Brain microvascular endothelial cell (primary cell): ENCODE measurements around the gene PBX1.
A peak's percentile ranks its signal among the peaks of the same experiment; 100 is the strongest.

Source experiments
- DNase-seq: peaks from one replicate; pipeline ENCODE4 v3.0.0-alpha.2; 2020
- H3K27ac ChIP-seq: fragments of 250-450 bp; sonication (Bioruptor Pico); 2 replicates; pipeline ENCODE4 v1.5.1; 2020; ENCODE audit warnings: mild to moderate bottlenecking, moderate library complexity
- H3K27me3 ChIP-seq: fragments of 250-450 bp; sonication (Bioruptor Pico); replicated peaks from 2 replicates; pipeline ENCODE4 v1.5.1; 2020; ENCODE audit warnings: mild to moderate bottlenecking
- H3K36me3 ChIP-seq: fragments of 250-450 bp; sonication (Bioruptor Pico); replicated peaks from 2 replicates; pipeline ENCODE4 v1.5.1; 2020; ENCODE audit warnings: mild to moderate bottlenecking
- H3K4me3 ChIP-seq: 2 replicates; pipeline ENCODE4 v1.5.1; 2011; ENCODE audit warnings: low read depth, mild to moderate bottlenecking, control low read depth, low read length, moderate library complexity
- in situ Hi-C: cut with HindIII; loops from 2 replicates; pipeline ENCODE4 v1.10.0; 2017; ENCODE audit warnings: low sequenced_read_pairs, low pct_ligation_motif_present
- TF ChIP-seq, protein P1 (sequence below): IDR thresholded peaks from 2 replicates; pipeline ENCODE4 v1.5.1; 2011; ENCODE audit warnings: low read depth, mild to moderate bottlenecking, moderate library complexity, low read length, control low read depth, inconsistent platforms; ENCODE audit errors: missing control alignments

Gene PBX1

GRCh38 chr1:164733734-164734133 is 174.8 kb downstream of the PBX1 start:
- Histone ChIP-seq H3K4me3 (no peak overlapping the region), H3K27ac (no peak overlapping the region), H3K36me3 (no peaks in the 10 kb centered on the region), H3K27me3 (no peaks in the 10 kb centered on the region)
- TF ChIP-seq, protein P1, sequence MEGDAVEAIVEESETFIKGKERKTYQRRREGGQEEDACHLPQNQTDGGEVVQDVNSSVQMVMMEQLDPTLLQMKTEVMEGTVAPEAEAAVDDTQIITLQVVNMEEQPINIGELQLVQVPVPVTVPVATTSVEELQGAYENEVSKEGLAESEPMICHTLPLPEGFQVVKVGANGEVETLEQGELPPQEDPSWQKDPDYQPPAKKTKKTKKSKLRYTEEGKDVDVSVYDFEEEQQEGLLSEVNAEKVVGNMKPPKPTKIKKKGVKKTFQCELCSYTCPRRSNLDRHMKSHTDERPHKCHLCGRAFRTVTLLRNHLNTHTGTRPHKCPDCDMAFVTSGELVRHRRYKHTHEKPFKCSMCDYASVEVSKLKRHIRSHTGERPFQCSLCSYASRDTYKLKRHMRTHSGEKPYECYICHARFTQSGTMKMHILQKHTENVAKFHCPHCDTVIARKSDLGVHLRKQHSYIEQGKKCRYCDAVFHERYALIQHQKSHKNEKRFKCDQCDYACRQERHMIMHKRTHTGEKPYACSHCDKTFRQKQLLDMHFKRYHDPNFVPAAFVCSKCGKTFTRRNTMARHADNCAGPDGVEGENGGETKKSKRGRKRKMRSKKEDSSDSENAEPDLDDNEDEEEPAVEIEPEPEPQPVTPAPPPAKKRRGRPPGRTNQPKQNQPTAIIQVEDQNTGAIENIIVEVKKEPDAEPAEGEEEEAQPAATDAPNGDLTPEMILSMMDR = no peak
- in situ Hi-C loops = no loop called here
- no peak for DNase-seq

- in situ Hi-C loops = no loop called here
- TF ChIP-seq, protein P1 = peak; percentile 6
These were observed 176.5 kb downstream of the PBX1 start for GRCh38 chr1:164735315-164736052.

DNA sequence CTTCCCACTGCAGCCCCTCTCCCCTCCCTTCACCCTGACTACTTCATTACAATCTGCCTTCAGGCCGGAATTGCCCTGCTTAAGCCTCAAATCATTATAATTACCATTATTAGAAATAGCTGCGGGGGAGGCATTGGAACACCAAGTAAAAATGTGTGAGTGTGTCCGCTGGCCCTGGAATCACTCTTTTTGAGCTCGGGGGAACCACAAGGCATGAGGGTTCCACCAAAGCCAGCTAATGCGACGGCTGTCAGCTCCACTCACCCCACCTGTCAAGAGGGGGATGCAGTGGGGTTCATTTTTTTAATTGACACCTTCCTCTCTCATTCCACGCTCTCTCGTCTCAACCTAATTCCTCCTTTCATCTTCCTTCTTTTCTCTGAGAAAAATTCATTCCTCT is 177.2 kb downstream of the PBX1 start:
- Histone ChIP-seq H3K27ac (peak overlapping the region; percentile 40), H3K27me3 (no peaks in the 10 kb centered on the region), H3K36me3 (no peaks in the 10 kb centered on the region), H3K4me3 (no peak overlapping the region)
- no peak for DNase-seq
- in situ Hi-C loops = no loop called here
- TF ChIP-seq, protein P1 = no peak

More at GRCh38 chr1:164735315-164736052, 176.5 kb downstream of the PBX1 start:
- no peaks in the 10 kb centered on the region for H3K27me3 ChIP-seq
- H3K36me3 ChIP-seq = no peaks in the 10 kb centered on the region
- peak overlapping the region; percentile 40 for H3K27ac ChIP-seq
- H3K4me3 ChIP-seq = no peak overlapping the region
- DNase-seq = peak; percentile 87

DNA sequence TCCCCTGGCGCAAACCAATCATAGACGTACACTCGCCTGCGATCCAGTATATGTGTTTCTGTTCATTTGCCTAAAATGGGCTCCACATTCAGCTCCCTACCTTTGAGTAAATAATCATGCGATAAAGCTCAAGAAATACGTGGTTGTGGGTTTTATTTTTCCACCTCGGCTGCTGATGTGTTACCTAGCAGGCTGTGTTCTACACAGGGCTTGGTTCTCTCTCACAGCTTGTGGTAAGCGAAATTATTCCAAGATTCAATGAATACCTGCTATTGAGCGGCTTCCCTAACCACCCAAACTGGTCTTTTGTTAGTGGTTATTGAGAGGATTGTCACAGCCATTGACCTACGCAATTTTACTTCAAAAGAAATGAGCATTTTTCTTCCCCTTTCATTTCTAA is 180.2 kb downstream of the PBX1 start:
- no peaks in the 10 kb centered on the region for H3K36me3 ChIP-seq
- no peak for DNase-seq
- TF ChIP-seq, protein P1 = no peak
- in situ Hi-C loops = no loop called here
- no peaks in the 10 kb centered on the region for H3K27me3 ChIP-seq
- H3K27ac ChIP-seq = no peak overlapping the region
- no peak overlapping the region for H3K4me3 ChIP-seq

DNA sequence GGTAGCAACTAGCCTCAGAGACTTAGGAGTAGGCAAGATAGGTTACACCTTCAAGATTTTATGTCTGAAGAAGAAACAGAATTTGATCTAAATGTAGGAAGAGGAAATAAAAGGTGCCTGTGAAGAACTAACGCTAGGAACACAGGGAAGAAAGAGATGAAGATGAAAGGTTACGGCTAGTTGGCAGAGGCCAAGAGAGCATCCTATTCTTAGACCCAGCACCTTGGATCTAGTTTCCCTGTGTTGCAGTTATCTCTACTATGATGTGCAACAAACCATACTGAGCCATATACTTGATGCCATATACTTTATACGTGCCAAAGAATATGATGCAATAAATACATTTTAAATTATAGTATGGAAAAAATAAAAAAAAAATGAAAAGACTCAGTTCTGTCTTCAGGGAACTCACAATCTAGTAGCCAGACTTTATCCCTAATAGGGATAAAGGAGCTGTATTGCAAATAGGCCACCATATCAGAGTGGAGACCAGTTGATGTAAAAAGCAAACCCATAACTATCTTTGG is 181.1 kb downstream of the PBX1 start:
- H3K27me3 ChIP-seq = no peaks in the 10 kb centered on the region
- no peak overlapping the region for H3K27ac ChIP-seq
- in situ Hi-C loops = no loop called here
- no peak overlapping the region for H3K4me3 ChIP-seq
- no peaks in the 10 kb centered on the region for H3K36me3 ChIP-seq
- DNase-seq = no peak
- TF ChIP-seq, protein P1 = no peak
